8988T (cell line): ENCODE measurements around the gene TMEM40.
A peak's percentile ranks its signal among the peaks of the same experiment; 100 is the strongest.
"Not testable (repeated sequence)": the region's sequence is repeated elsewhere in the genome, so short reads cannot be mapped to it uniquely, and the experiment has no call there.

Source experiments
- DNase-seq: peaks from one replicate; pipeline ENCODE4 v3.0.0; 2011

Gene TMEM40

GRCh38 chr3:12759097-12759679, at the start of gene TMEM40:
Gene TMEM40, minus strand, starts transcription at chr3:12759259. Its CDS starts 9,427 bp downstream, at chr3:12749832.
- peak; percentile 68 for DNase-seq

- no peak for DNase-seq
Observed at GRCh38 chr3:12808587-12808986, 49.5 kb upstream of the TMEM40 start.

GRCh38 chr3:12807601-12808359, 48.7 kb upstream of the TMEM40 start:
- no peak for DNase-seq

- DNase-seq: no peak
Observed at GRCh38 chr3:12807066-12807465, 48.0 kb upstream of the TMEM40 start.

GRCh38 chr3:12803371-12803770, 44.3 kb upstream of the TMEM40 start:
- no peak for DNase-seq

- no peak for DNase-seq
Observed at GRCh38 chr3:12799525-12800440, 40.7 kb upstream of the TMEM40 start.

- no peak for DNase-seq
Observed at GRCh38 chr3:12798559-12799179, 39.6 kb upstream of the TMEM40 start.

- no peak for DNase-seq
Observed at GRCh38 chr3:12797892-12798558, 39.0 kb upstream of the TMEM40 start.

GRCh38 chr3:12797124-12797891, 38.2 kb upstream of the TMEM40 start:
- DNase-seq: no peak

- no peak for DNase-seq
Observed at GRCh38 chr3:12796171-12797123, 37.4 kb upstream of the TMEM40 start, which contains the start of gene CAND2. Gene CAND2, plus strand, starts transcription at chr3:12796680. Its CDS starts 41 bp downstream, at chr3:12796721.

- no peak for DNase-seq
Observed at GRCh38 chr3:12793701-12794100, 34.6 kb upstream of the TMEM40 start.

GRCh38 chr3:12791430-12791829, 32.4 kb upstream of the TMEM40 start:
- no peak for DNase-seq

- DNase-seq: not testable (repeated sequence)
Observed at GRCh38 chr3:12787967-12788690, 29.1 kb upstream of the TMEM40 start.

GRCh38 chr3:12787346-12787745, 28.3 kb upstream of the TMEM40 start:
- DNase-seq: not testable (repeated sequence)

- DNase-seq: no peak
Observed at GRCh38 chr3:12785096-12785495, 26.0 kb upstream of the TMEM40 start.

GRCh38 chr3:12782172-12782815, 23.2 kb upstream of the TMEM40 start:
- DNase-seq: no peak

- DNase-seq: no peak
Observed at GRCh38 chr3:12780751-12781150, 21.7 kb upstream of the TMEM40 start.

GRCh38 chr3:12777171-12777570, 18.1 kb upstream of the TMEM40 start:
- DNase-seq: no peak

- DNase-seq: not testable (repeated sequence)
Observed at GRCh38 chr3:12775970-12776369, 16.9 kb upstream of the TMEM40 start.
